ENCODE measurements around the gene VTI1A.

Gene VTI1A

GRCh38 chr10:112750427-112751167 is 303.6 kb downstream of the VTI1A start:
- no peak for DNase-seq
- in situ Hi-C loops (cut with HindIII; ENCODE audit: low pct_ligation_motif_present, low pct_unique_long_range_greater_than_20kb, low sequenced_read_pairs): no loop called here

- in situ Hi-C loops (cut with HindIII; ENCODE audit: low pct_ligation_motif_present, low pct_unique_long_range_greater_than_20kb, low sequenced_read_pairs): no loop called here
- DNase-seq: no peak
These were observed 304.6 kb downstream of the VTI1A start for GRCh38 chr10:112751651-112752050.

- no peak for DNase-seq
- in situ Hi-C loops (cut with HindIII; ENCODE audit: low pct_ligation_motif_present, low pct_unique_long_range_greater_than_20kb, low sequenced_read_pairs): no loop called here
These were observed 305.3 kb downstream of the VTI1A start for GRCh38 chr10:112752288-112752687.

DNA sequence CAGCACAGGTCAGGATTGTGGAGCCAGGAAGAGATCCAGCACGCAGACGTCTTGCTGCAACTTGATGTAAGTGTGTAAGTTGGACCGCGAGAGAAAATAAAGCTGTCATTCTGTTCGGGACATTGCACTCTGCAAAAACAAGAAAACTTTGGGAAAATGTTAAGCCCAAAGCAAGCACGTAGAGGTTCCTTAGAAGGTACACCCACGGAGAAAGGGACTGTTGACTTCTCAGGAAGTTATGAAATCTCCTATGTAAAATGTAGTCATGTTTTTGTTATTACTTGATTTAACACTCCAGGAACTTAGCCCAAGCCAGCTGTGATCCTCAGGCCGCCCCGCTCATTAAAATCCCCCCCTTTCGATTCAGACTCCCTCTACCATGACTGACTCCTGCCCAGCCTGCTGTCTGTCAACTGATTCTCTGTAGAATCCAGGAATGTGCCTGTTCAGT is 307.0 kb downstream of the VTI1A start:
- DNase-seq: no peak
- in situ Hi-C loops (cut with HindIII; ENCODE audit: low pct_ligation_motif_present, low pct_unique_long_range_greater_than_20kb, low sequenced_read_pairs): no loop called here

- no peak for DNase-seq
- in situ Hi-C loops (cut with HindIII; ENCODE audit: low pct_ligation_motif_present, low pct_unique_long_range_greater_than_20kb, low sequenced_read_pairs): no loop called here
These were observed 308.6 kb downstream of the VTI1A start for GRCh38 chr10:112755446-112756234.

DNA sequence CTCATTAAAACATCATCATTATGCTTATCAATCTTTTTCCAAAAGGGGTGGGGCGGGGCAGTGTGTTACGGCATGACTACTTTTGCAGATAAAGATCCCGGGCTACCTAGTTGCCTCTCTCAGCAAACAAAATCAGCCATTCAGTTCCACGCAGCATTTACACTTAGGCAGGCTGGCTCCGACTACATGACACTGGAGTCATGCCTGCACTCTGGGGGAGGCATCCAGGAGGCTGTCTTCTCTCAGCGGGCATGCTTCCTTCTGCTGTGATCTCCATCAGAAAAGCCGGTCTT is 309.2 kb downstream of the VTI1A start:
- DNase-seq: no peak
- in situ Hi-C loops (cut with HindIII; ENCODE audit: low pct_ligation_motif_present, low pct_unique_long_range_greater_than_20kb, low sequenced_read_pairs): no loop called here

DNA sequence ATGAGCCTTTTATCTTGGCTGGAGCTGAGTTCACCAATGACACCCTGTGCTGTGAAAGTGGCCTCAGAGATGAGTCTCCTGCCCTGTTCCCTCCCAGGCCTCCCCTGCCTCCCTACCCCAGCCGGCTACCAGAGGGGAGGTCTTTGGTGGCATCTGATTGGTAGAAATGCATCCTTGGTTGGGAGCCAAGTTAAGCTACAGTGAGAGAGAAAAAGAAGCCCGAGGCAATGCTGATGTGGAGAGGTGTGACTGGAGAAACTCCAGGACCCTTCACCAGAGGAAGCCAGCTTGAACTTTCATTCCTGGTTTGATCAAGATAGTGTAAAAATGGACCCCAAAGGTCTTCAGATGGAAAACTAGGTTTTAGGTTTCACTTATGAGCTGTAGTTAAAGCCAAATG is 311.9 kb downstream of the VTI1A start:
- in situ Hi-C loops (cut with HindIII; ENCODE audit: low pct_ligation_motif_present, low pct_unique_long_range_greater_than_20kb, low sequenced_read_pairs): no loop called here
- DNase-seq: no peak

GRCh38 chr10:112759496-112759895 is 312.5 kb downstream of the VTI1A start:
- no peak for DNase-seq
- in situ Hi-C loops (cut with HindIII; ENCODE audit: low pct_ligation_motif_present, low pct_unique_long_range_greater_than_20kb, low sequenced_read_pairs): no loop called here

DNA sequence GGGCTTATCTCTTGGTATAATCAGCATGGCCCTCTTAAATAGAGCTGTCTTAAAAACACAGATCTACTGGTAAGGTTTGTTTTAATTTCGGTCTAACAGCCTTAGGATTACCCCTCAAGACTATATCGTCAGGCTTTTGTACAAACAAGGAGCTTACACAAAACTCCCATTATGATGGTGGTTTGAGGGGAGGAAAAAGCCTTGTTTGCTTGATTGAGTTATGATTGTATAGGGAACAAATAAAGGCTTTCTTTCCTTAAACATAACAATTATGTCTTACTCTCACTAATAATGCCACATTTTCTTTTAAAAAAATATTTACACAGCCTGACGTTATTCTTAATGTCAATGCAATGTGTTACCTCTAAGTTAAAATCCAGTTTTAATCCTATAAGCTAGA is 314.2 kb downstream of the VTI1A start:
- in situ Hi-C loops (cut with HindIII; ENCODE audit: low pct_ligation_motif_present, low pct_unique_long_range_greater_than_20kb, low sequenced_read_pairs): no loop called here
- DNase-seq: no peak

DNA sequence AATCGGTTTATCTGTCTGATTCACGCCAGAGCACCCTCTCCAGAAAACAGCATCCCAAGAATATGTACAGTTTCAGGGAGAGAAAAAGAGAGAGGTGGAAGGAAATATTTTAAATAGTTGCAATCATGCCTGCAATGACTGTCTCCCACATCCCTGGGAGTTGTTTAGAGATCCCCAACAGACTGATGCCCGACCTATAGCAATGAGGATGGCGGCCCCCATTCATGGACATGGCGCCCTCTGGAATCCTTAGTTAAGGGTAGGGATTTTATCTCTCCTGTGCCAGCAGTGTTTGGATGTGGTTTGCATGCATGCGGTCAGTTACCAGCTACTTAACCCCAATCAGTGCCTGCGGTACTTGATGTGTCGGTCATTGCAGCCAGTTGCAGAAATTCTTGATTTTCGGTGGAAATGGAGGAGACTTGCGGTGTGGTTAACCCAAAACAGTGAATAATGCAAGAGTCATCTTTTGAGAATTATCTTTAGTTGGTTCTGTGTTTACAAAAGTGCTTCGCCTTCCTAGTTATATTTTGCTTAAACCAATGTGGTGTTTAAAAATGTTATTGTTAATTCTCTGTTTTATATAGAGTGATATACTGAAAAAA is 317.0 kb downstream of the VTI1A start:
- no peak for DNase-seq
- in situ Hi-C loops (cut with HindIII; ENCODE audit: low pct_ligation_motif_present, low pct_unique_long_range_greater_than_20kb, low sequenced_read_pairs): no loop called here

- in situ Hi-C loops (cut with HindIII; ENCODE audit: low pct_ligation_motif_present, low pct_unique_long_range_greater_than_20kb, low sequenced_read_pairs): no loop called here
- no peak for DNase-seq
These were observed 318.8 kb downstream of the VTI1A start for GRCh38 chr10:112765717-112766235.

GRCh38 chr10:112766636-112767035 is 319.6 kb downstream of the VTI1A start:
- DNase-seq: no peak
- in situ Hi-C loops (cut with HindIII; ENCODE audit: low pct_ligation_motif_present, low pct_unique_long_range_greater_than_20kb, low sequenced_read_pairs): no loop called here

DNA sequence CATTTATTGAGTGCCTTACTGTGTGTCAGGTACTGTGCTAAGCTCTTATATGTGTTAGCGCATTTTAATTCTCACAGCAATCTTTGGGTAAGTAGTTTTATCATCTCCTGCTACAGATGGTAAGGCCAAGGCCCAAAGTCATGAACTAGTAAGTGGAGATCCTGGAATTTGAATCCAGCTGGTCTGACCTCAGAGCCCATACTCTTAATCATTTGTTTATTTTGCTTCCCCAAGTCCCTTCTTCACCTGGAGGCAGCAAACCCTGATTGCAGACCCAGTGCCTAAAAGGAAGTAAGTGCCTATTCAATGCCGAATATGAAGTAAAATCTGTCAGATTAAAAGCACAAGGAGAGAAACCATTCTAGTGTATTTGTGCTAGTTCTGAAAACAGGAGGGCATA is 320.1 kb downstream of the VTI1A start:
- in situ Hi-C loops (cut with HindIII; ENCODE audit: low pct_ligation_motif_present, low pct_unique_long_range_greater_than_20kb, low sequenced_read_pairs): no loop called here
- DNase-seq: no peak

GRCh38 chr10:112768121-112768520 is 321.1 kb downstream of the VTI1A start:
- in situ Hi-C loops (cut with HindIII; ENCODE audit: low pct_ligation_motif_present, low pct_unique_long_range_greater_than_20kb, low sequenced_read_pairs): no loop called here
- no peak for DNase-seq

GRCh38 chr10:112769081-112769480 is 322.1 kb downstream of the VTI1A start:
- no peak for DNase-seq
- in situ Hi-C loops (cut with HindIII; ENCODE audit: low pct_ligation_motif_present, low pct_unique_long_range_greater_than_20kb, low sequenced_read_pairs): no loop called here

DNA sequence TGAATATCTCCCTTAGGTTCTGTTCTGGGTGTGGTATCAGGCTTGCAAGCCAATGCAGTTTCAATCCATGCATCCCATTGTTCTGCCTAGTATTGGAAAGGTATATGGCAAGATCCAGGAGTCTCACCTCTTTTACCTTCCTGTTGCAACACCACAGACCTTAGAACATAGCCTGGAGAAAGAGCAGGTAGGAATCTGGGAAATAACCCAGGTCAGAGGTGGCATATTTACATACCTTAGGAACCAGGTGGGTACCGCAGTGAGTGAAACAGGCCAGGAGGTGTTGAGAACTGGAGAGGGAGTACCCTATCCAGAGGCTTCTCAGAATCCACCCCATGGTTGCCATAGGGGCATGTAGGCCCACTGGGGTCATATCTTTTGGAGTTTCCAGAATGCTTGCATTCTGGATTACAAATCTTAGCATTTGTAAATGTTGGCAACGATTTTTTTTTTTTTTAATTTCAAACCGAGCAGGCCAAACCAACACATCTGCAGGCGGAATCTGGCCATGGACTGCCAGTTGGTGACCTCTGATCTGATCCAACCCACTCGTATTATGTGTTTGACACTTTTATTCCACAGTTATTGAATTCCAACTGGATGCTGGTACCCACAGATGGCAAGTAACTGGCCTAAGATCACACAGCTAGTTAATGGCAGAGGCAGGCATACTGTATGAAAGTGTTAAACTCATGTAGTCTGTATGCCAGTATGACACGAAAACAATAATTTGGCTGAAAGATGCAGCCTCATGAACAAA is 322.8 kb downstream of the VTI1A start:
- in situ Hi-C loops (cut with HindIII; ENCODE audit: low pct_ligation_motif_present, low pct_unique_long_range_greater_than_20kb, low sequenced_read_pairs): no loop called here
- DNase-seq: no peak

DNA sequence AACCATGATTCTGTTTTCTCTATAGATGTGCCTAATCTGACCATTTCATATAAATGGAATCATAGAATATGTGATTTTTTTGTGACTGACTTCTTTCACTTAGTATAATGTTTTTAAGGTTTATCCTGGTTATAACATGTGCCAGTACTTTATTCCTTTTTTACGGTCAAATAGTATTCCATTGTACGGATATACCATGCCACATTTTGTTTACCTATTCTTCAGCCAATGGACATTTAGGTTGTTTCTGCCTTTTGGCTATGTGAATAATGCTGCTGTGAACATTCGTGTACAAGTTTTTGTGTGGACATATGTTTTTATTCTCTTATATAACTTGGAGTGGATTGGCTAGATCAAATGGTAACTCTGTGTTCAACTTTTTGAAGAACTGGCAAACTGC is 324.7 kb downstream of the VTI1A start:
- in situ Hi-C loops (cut with HindIII; ENCODE audit: low pct_ligation_motif_present, low pct_unique_long_range_greater_than_20kb, low sequenced_read_pairs): no loop called here
- DNase-seq: no peak

- DNase-seq: no peak
- in situ Hi-C loops (cut with HindIII; ENCODE audit: low pct_ligation_motif_present, low pct_unique_long_range_greater_than_20kb, low sequenced_read_pairs): no loop called here
These were observed 326.8 kb downstream of the VTI1A start for GRCh38 chr10:112773783-112774182.

DNA sequence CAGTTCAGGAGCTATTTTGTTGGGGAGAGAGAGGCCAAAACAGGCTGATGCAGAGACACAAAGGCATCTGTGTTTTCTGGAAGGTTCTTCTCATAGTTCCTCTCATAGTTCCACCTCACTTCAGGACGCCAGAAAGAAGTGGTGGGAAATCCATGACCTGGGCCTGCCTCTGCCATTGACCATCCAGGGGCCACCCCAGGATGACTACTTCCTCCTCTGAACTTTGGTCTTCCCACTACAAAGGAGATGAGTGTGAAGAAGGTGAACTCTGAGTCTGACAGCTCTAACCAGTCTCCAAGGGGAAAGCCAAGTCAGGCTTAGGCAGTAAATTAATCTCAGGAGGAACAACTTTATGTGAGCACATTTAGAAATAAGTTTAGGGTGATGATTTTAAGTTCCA is 327.2 kb downstream of the VTI1A start:
- no peak for DNase-seq
- in situ Hi-C loops (cut with HindIII; ENCODE audit: low pct_ligation_motif_present, low pct_unique_long_range_greater_than_20kb, low sequenced_read_pairs): no loop called here

Data from ACHN (cell line).